Gastroesophageal sphincter (tissue), 3 donors: ENCODE data around the gene AIFM1.

Experiments used
- POLR2A ChIP-seq, 2 donors: fragments of 450-650 bp; IDR thresholded peaks; one replicate each; pipeline ENCODE4 v1.6.1; 2017; ENCODE audit warnings: antibody characterized with exemption in 2 of 2, mild to moderate bottlenecking in 2 of 2, moderate library complexity in 1 of 2
- TF ChIP-seq, protein P1 (sequence below), 4 experiments: fragments of 200-600 bp in 2 of 4; fragments of 450-650 bp in 2 of 4; sonication (generic) in 1 of 4; IDR thresholded peaks; one replicate each; pipeline ENCODE4 v1.5.1; 2017 to 2019; ENCODE audit warnings: antibody characterized with exemption in 4 of 4, mild to moderate bottlenecking in 2 of 4, moderate library complexity in 2 of 4

DNA sequence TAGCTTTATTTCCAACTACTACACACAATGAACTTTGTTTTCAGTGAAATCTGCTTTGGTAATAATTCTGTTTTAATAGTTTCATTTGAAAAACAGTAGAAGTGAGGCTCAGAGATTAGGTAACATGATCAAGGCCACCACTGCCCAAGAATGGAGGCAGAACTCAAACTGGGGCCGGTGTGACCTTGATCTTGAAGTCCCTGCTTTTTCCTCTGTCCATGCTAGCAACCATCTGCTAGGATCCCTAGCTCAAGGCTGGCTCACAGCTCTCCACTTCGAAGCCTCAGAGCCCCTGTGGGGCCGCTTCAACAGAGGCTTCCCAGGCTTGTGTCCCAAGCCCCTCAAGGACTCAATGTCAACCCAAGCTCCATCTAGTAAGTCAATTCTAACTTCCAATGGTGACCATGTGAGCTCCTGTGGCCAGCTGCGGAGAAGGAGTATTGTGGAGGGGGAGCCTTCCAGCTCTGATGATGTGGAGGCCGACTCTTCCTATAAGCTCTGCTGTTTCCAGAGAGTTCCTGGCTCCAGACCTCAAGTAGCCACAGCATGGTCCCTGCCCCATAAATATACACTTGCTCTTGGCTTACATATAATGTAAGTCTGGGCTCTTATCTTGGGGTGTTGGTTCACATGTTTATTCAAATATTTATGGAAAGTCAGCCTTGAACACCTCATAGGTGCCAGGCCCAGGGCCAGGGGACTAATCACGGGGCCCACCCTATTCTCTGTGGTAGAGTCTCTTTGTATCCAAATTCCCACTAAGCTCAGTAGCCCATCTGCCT, 70.2 kb downstream of the AIFM1 start:
- TF ChIP-seq, protein P1, sequence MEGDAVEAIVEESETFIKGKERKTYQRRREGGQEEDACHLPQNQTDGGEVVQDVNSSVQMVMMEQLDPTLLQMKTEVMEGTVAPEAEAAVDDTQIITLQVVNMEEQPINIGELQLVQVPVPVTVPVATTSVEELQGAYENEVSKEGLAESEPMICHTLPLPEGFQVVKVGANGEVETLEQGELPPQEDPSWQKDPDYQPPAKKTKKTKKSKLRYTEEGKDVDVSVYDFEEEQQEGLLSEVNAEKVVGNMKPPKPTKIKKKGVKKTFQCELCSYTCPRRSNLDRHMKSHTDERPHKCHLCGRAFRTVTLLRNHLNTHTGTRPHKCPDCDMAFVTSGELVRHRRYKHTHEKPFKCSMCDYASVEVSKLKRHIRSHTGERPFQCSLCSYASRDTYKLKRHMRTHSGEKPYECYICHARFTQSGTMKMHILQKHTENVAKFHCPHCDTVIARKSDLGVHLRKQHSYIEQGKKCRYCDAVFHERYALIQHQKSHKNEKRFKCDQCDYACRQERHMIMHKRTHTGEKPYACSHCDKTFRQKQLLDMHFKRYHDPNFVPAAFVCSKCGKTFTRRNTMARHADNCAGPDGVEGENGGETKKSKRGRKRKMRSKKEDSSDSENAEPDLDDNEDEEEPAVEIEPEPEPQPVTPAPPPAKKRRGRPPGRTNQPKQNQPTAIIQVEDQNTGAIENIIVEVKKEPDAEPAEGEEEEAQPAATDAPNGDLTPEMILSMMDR (IDR thresholded peaks at IDR 0.05) = no peak
- TF ChIP-seq POLR2A (IDR thresholded peaks at IDR 0.05) = no peak
